ENCODE measurements around the gene PRDM10.

DNA sequence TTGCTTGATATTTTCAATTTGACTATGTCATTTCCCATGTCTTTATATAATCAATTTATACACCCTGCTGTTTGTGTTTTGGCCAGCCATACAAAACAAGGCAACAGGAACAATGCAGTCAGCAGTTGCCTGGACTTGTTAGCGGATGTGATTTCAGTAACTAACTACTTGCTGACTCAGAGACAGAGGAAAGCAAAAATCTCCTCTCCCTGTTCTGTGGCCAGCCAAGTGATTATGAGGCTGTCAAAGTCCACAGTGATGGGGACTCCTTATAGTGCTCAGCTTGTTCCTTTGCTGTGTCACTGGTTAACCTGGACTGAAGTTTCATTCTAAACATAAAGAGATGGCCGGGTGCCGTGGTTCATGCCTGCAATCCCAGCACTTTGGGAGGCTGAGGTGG lies 34.4 kb upstream of the PRDM10 start:
- TF ChIP-seq POLR2A (IDR thresholded peaks at IDR 0.05; ENCODE audit: low read length) (no peak), GATA1 (IDR thresholded peaks at IDR 0.05; ENCODE audit: low read depth, low read length) (no peak)

All from erythroblast (primary cell).